Hepatocyte (in vitro differentiated cells): ENCODE measurements around the gene ATP9B. TPM values are rescaled to one million over a fixed set of nuclear protein-coding genes. Genes with fewer than 3 reads are reported as not detected.

ENCODE experiments used
- DNase-seq: peaks from one replicate; pipeline ENCODE4 v3.0.0-alpha.2; 2016; ENCODE audit warnings: low spot score
- H2AFZ ChIP-seq: fragments of 200-600 bp; sonication (generic); 2 replicates; pipeline ENCODE4 v1.6.0; 2016; ENCODE audit warnings: antibody characterized with exemption, mild to moderate bottlenecking
- H3K27ac ChIP-seq: fragments of 200-600 bp; sonication (generic); 2 replicates; pipeline ENCODE4 v1.5.1; 2016; ENCODE audit warnings: mild to moderate bottlenecking
- H3K27me3 ChIP-seq: fragments of 200-600 bp; sonication (generic); 2 replicates; pipeline ENCODE4 v1.6.1; 2016
- H3K36me3 ChIP-seq: fragments of 200-600 bp; sonication (generic); replicated peaks from 2 replicates; pipeline ENCODE4 v1.5.1; 2016; ENCODE audit warnings: low read depth; ENCODE audit not compliant: insufficient read depth
- H3K4me1 ChIP-seq: fragments of 200-600 bp; sonication (generic); 2 replicates; pipeline ENCODE4 v1.5.1; 2016; ENCODE audit warnings: mild to moderate bottlenecking, moderate library complexity; ENCODE audit not compliant: insufficient read depth
- H3K4me2 ChIP-seq: fragments of 200-600 bp; sonication (generic); 2 replicates; pipeline ENCODE4 v1.6.0; 2016
- H3K4me3 ChIP-seq: fragments of 200-600 bp; sonication (generic); 2 replicates; pipeline ENCODE4 v1.5.1; 2016; ENCODE audit warnings: mild to moderate bottlenecking
- H3K79me2 ChIP-seq: fragments of 200-600 bp; sonication (generic); 2 replicates; pipeline ENCODE4 v1.6.0; 2017; ENCODE audit warnings: mild to moderate bottlenecking
- H3K9me2 ChIP-seq: fragments of 200-600 bp; sonication (generic); replicated peaks from 2 replicates; pipeline ENCODE4 v1.6.0; 2017; ENCODE audit warnings: mild to moderate bottlenecking; ENCODE audit not compliant: insufficient read depth
- H3K9me3 ChIP-seq: fragments of 200-600 bp; sonication (generic); 2 replicates; pipeline ENCODE4 v1.5.1; 2016; ENCODE audit warnings: low read depth, mild to moderate bottlenecking
- H4K20me1 ChIP-seq: fragments of 200-600 bp; sonication (generic); 2 replicates; pipeline ENCODE4 v1.6.0; 2016; ENCODE audit warnings: mild to moderate bottlenecking; ENCODE audit not compliant: insufficient read depth, poor library complexity, severe bottlenecking
- CTCF ChIP-seq: fragments of 200-600 bp; sonication (generic); IDR thresholded peaks from 2 replicates; pipeline ENCODE4 v1.5.1; 2016; ENCODE audit warnings: antibody characterized with exemption, mild to moderate bottlenecking; ENCODE audit not compliant: poor library complexity
- EZH2 ChIP-seq: fragments of 200-600 bp; sonication (generic); IDR thresholded peaks from 2 replicates; pipeline ENCODE4 v1.6.1; 2016; ENCODE audit warnings: antibody characterized with exemption, mild to moderate bottlenecking, borderline replicate concordance
- EZH2phosphoT487 ChIP-seq: fragments of 200-600 bp; sonication (generic); IDR thresholded peaks from one replicate; pipeline ENCODE4 v1.6.1; 2018; ENCODE audit warnings: antibody characterized with exemption, mild to moderate bottlenecking, low read depth, moderate library complexity; ENCODE audit not compliant: unreplicated experiment, severe bottlenecking
- WGBS: methylation state at CpG from one replicate; pipeline ENCODE4 v1.1.6; 2016; ENCODE audit warnings: low lambda C conversion rate; ENCODE audit errors: missing lambda C conversion rate; 5-methylcytosine and 5-hydroxymethylcytosine counted together
- polyA plus RNA-seq: library from polyadenylated mRNA; unstranded; fragments of >200 nt; fragmentation: Nextera tagmentation; extraction: Ambion mirVana; gene quantifications from 2 replicates; pipeline ENCODE4 v1.2.1, GENCODE V29; 2016
- total RNA-seq: library from RNA; depleted of rRNA; stranded (reverse); fragments of >200 nt; gene quantifications from 2 replicates; pipeline ENCODE4 v1.2.3, GENCODE V29; 2014

The ATP9B gene
- total and polyA plus RNA-seq, 2 experiments from 2014 or later, result 14.6 to 23.8 TPM

GRCh38 chr18:79135924-79136323 is 66.7 kb downstream of the ATP9B start:
- no peaks in the 10 kb centered on the region for H3K36me3 ChIP-seq
- no peak overlapping the region for H3K4me3 ChIP-seq
- H4K20me1 ChIP-seq, result no peaks in the 10 kb centered on the region
- no peak overlapping the region for H3K4me2 ChIP-seq
- DNase-seq, result no peak
- no peaks in the 10 kb centered on the region for H3K9me3 ChIP-seq
- no peaks in the 10 kb centered on the region for H3K9me2 ChIP-seq
- no peaks in the 10 kb centered on the region for H3K27me3 ChIP-seq
- H3K4me1 ChIP-seq, result no peaks in the 10 kb centered on the region
- TF ChIP-seq CTCF, result no peak
- TF ChIP-seq EZH2phosphoT487, result no peak
- no peak for TF ChIP-seq EZH2
- no peak overlapping the region for H2AFZ ChIP-seq
- H3K27ac ChIP-seq, result no peak overlapping the region
- no peaks in the 10 kb centered on the region for H3K79me2 ChIP-seq

GRCh38 chr18:79136742-79137141 is 67.5 kb downstream of the ATP9B start:
- no peak for DNase-seq
- WGBS, result 90% methylated on average over 6 of the region's 6 CpGs
- Histone ChIP-seq H3K4me2 (no peak overlapping the region), H2AFZ (no peak overlapping the region), H3K9me3 (no peaks in the 10 kb centered on the region), H3K9me2 (no peaks in the 10 kb centered on the region), H3K4me3 (no peak overlapping the region), H3K36me3 (no peaks in the 10 kb centered on the region), H3K27me3 (no peaks in the 10 kb centered on the region), H4K20me1 (no peaks in the 10 kb centered on the region), H3K4me1 (no peaks in the 10 kb centered on the region), H3K27ac (no peak overlapping the region), H3K79me2 (no peaks in the 10 kb centered on the region)
- TF ChIP-seq EZH2 (no peak), CTCF (no peak), EZH2phosphoT487 (no peak)

DNA sequence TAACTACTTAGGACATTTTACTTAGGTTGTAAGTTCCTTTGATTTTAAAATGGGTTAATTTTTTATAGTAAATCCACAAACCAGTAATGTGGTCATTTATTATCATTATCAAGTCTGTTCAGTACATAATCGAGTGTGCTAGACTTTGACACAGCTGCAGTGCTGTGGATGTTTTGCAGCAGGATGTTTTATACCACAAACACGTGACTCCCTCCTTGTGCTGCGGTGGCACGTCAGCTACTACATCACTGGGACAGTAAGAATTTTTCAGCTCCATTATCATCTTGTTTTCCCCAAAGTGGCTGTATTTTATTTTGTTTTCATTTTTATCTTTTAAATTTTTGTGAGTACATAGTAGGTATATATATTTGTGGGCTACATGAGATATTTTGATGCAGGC is 70.0 kb downstream of the ATP9B start:
- Histone ChIP-seq H4K20me1 (no peaks in the 10 kb centered on the region), H3K4me2 (no peak overlapping the region), H3K27me3 (no peaks in the 10 kb centered on the region), H3K27ac (no peak overlapping the region), H3K9me2 (no peaks in the 10 kb centered on the region), H3K4me3 (no peak overlapping the region), H2AFZ (no peak overlapping the region), H3K9me3 (no peaks in the 10 kb centered on the region), H3K79me2 (no peaks in the 10 kb centered on the region), H3K4me1 (no peaks in the 10 kb centered on the region), H3K36me3 (no peaks in the 10 kb centered on the region)
- no peak for DNase-seq
- TF ChIP-seq CTCF (no peak), EZH2phosphoT487 (no peak)
- 94% methylated on average over 4 of the region's 4 CpGs for WGBS

DNA sequence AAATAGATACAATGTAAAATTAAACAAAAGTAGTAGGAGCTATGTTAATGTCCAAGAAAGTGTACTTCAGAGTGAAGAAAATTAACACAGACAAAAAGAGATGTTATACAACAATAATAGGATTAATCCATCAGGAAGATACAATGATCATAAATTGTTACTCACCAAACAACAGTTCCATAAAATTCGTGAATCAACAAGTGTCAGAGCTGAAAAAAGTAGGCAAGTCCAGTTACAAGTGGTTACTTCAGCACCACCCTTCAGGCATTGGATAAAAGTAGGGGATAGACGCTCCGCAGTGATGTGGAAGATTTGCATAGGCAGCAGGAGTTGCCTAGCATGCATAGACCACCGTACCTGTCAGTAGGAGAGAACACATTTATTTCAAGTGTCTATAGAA is 77.8 kb downstream of the ATP9B start:
- Histone ChIP-seq H3K79me2 (no peaks in the 10 kb centered on the region), H3K4me3 (no peak overlapping the region), H3K4me1 (no peaks in the 10 kb centered on the region), H3K36me3 (no peaks in the 10 kb centered on the region), H3K4me2 (no peak overlapping the region), H3K9me2 (no peaks in the 10 kb centered on the region), H4K20me1 (no peaks in the 10 kb centered on the region), H2AFZ (no peak overlapping the region), H3K9me3 (no peaks in the 10 kb centered on the region), H3K27ac (no peak overlapping the region), H3K27me3 (no peaks in the 10 kb centered on the region)
- TF ChIP-seq CTCF (no peak), EZH2 (no peak), EZH2phosphoT487 (no peak)
- WGBS, result 96% methylated on average over 4 of the region's 4 CpGs
- DNase-seq, result no peak
